HepG2 (cell line): ENCODE results near the gene SIRT5. TPM values are rescaled to one million over a fixed set of nuclear protein-coding genes. Genes with fewer than 3 reads are reported as not detected.

Experiments
- ATF5 ChIP-seq: sonication (generic); formaldehyde crosslinking; IDR thresholded peaks from 2 replicates; pipeline ENCODE4 v1.4.0; 2020; ENCODE audit warnings: mild to moderate bottlenecking, low read depth, missing genetic modification reagents
- CHCHD3 ChIP-seq: sonication (generic); formaldehyde crosslinking; IDR thresholded peaks from 2 replicates; pipeline ENCODE4 v1.8.0; 2022; ENCODE audit warnings: mild to moderate bottlenecking, missing genetic modification reagents, moderate library complexity
- FOSL2 ChIP-seq: sonication (generic); formaldehyde crosslinking; IDR thresholded peaks from 2 replicates; pipeline ENCODE4 v1.4.0; 2020; ENCODE audit warnings: missing genetic modification reagents
- IKZF4 ChIP-seq: sonication (generic); formaldehyde crosslinking; IDR thresholded peaks from 2 replicates; pipeline ENCODE4 v1.5.1; 2020; ENCODE audit warnings: borderline replicate concordance, mild to moderate bottlenecking, low read depth, missing genetic modification reagents; ENCODE audit errors: not compliant biosample characterization
- RFX1 ChIP-seq: fragments of 450-650 bp; IDR thresholded peaks from 2 replicates; pipeline ENCODE4 v1.6.1; 2017
- SRF ChIP-seq: IDR thresholded peaks from 2 replicates; pipeline ENCODE4 v1.6.1; 2011; ENCODE audit warnings: mild to moderate bottlenecking, low read depth, low read length, moderate library complexity
- THAP11 ChIP-seq: IDR thresholded peaks from 2 replicates; pipeline ENCODE4 v1.6.1; 2016; ENCODE audit warnings: missing biosample characterization, missing genetic modification reagents
- U2AF2 ChIP-seq: fragments of 200-400 bp; formaldehyde crosslinking; IDR thresholded peaks from 2 replicates; pipeline ENCODE4 v1.6.1; 2017; ENCODE audit warnings: low read depth, mild to moderate bottlenecking, low read length
- ZFYVE20 ChIP-seq: sonication (generic); formaldehyde crosslinking; IDR thresholded peaks from 2 replicates; pipeline ENCODE4 v1.8.0; 2023; ENCODE audit warnings: low read depth, mild to moderate bottlenecking, moderate library complexity, missing genetic modification reagents, borderline replicate concordance
- ZNF138 ChIP-seq: sonication (generic); formaldehyde crosslinking; IDR thresholded peaks from 2 replicates; pipeline ENCODE4 v1.5.0; 2020; ENCODE audit warnings: mild to moderate bottlenecking, low read depth, missing genetic modification reagents
- ZNF703 ChIP-seq: sonication (generic); formaldehyde crosslinking; IDR thresholded peaks from 2 replicates; pipeline ENCODE4 v1.5.1; 2020; ENCODE audit warnings: missing genetic modification reagents, mild to moderate bottlenecking, moderate library complexity, borderline replicate concordance
- ZNF773 ChIP-seq: sonication (generic); formaldehyde crosslinking; IDR thresholded peaks from 2 replicates; pipeline ENCODE4 v1.4.0; 2020; ENCODE audit warnings: missing genetic modification reagents, borderline replicate concordance
- ZNF879 ChIP-seq: sonication (generic); formaldehyde crosslinking; IDR thresholded peaks from 2 replicates; pipeline ENCODE4 v1.8.1; 2023; ENCODE audit warnings: missing genetic modification reagents
- ZSCAN22 ChIP-seq: sonication (generic); formaldehyde crosslinking; IDR thresholded peaks from 2 replicates; pipeline ENCODE4 v1.4.0; 2020; ENCODE audit warnings: mild to moderate bottlenecking, missing genetic modification reagents
- polyA plus RNA-seq, 8 experiments: library from polyadenylated mRNA; depleted of rRNA in 3 of 8; stranded (reverse) in 7 of 8; unstranded in 1 of 8; fragments of >200 nt; fragmentation: Illumina TruSeq in 4 of 8; extraction: Trizol in 4 of 8; gene quantifications; 2 replicates each; pipeline versions ENCODE4 v1.2.1 to v1.2.3, GENCODE V29; 2011 to 2016; ENCODE audit warnings: low read depth in 4 of 8, missing spikeins in 1 of 8, mixed read lengths in 1 of 8; ENCODE audit not compliant: insufficient read depth in 1 of 8
- total RNA-seq, 5 experiments: library from RNA; depleted of rRNA; stranded (reverse); fragments of >200 nt; fragmentation: Illumina TruSeq; extraction: Trizol; gene quantifications; 2 replicates each; pipeline ENCODE4 v1.2.3, GENCODE V29; 2016; ENCODE audit warnings: low read depth in 1 of 5
- TF ChIP-seq, protein P1 (sequence below): sonication (generic); formaldehyde crosslinking; IDR thresholded peaks from 2 replicates; pipeline ENCODE4 v1.5.0; 2020; ENCODE audit warnings: mild to moderate bottlenecking, missing genetic modification reagents
- TF ChIP-seq, protein P2 (sequence below): sonication (generic); formaldehyde crosslinking; IDR thresholded peaks from 2 replicates; pipeline ENCODE4 v1.8.0; 2022; ENCODE audit warnings: missing genetic modification reagents, low read depth, mild to moderate bottlenecking, borderline replicate concordance
- TF ChIP-seq, protein P3 (sequence below): sonication (generic); formaldehyde crosslinking; IDR thresholded peaks from 2 replicates; pipeline ENCODE4 v1.5.0; 2020; ENCODE audit warnings: mild to moderate bottlenecking, missing genetic modification reagents
- TF ChIP-seq, protein P4 (sequence below), 2 experiments: fragments of 450-650 bp in 1 of 2; sonication (generic) in 1 of 2; formaldehyde crosslinking; IDR thresholded peaks; 2 replicates each; pipeline versions ENCODE4 v1.5.0 to v1.8.0; 2020 to 2022; ENCODE audit warnings: mild to moderate bottlenecking in 1 of 2, missing genetic modification reagents in 1 of 2

Gene SIRT5
- total and polyA plus RNA-seq, 2 of the 13 experiments (the other 11 are each of a cell fraction or from before 2014, with no cell fraction given) = 14.1 to 16.6 TPM

GRCh38 chr6:13573669-13574110 is 711 bp upstream of the SIRT5 start (continued):
- TF ChIP-seq, protein P1, sequence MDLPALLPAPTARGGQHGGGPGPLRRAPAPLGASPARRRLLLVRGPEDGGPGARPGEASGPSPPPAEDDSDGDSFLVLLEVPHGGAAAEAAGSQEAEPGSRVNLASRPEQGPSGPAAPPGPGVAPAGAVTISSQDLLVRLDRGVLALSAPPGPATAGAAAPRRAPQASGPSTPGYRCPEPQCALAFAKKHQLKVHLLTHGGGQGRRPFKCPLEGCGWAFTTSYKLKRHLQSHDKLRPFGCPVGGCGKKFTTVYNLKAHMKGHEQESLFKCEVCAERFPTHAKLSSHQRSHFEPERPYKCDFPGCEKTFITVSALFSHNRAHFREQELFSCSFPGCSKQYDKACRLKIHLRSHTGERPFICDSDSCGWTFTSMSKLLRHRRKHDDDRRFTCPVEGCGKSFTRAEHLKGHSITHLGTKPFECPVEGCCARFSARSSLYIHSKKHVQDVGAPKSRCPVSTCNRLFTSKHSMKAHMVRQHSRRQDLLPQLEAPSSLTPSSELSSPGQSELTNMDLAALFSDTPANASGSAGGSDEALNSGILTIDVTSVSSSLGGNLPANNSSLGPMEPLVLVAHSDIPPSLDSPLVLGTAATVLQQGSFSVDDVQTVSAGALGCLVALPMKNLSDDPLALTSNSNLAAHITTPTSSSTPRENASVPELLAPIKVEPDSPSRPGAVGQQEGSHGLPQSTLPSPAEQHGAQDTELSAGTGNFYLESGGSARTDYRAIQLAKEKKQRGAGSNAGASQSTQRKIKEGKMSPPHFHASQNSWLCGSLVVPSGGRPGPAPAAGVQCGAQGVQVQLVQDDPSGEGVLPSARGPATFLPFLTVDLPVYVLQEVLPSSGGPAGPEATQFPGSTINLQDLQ (CRISPR knock-in tag) = no peak
- no peak for TF ChIP-seq CHCHD3 (CRISPR knock-in tag)
- no peak for TF ChIP-seq ZNF773 (CRISPR knock-in tag)
- TF ChIP-seq ZSCAN22 (CRISPR knock-in tag) = no peak
- TF ChIP-seq, protein P2, sequence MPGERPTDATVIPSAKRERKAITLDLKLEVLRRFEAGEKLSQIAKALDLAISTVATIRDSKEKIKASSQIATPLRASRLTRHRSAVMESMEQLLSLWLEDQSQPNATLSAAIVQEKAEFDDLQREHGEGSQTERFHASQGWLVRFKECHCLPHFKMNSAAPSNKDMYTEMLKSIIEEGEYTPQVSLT (CRISPR knock-in tag) = no peak
- no peak for TF ChIP-seq IKZF4 (CRISPR knock-in tag)
- TF ChIP-seq SRF = no peak
- TF ChIP-seq, protein P3, sequence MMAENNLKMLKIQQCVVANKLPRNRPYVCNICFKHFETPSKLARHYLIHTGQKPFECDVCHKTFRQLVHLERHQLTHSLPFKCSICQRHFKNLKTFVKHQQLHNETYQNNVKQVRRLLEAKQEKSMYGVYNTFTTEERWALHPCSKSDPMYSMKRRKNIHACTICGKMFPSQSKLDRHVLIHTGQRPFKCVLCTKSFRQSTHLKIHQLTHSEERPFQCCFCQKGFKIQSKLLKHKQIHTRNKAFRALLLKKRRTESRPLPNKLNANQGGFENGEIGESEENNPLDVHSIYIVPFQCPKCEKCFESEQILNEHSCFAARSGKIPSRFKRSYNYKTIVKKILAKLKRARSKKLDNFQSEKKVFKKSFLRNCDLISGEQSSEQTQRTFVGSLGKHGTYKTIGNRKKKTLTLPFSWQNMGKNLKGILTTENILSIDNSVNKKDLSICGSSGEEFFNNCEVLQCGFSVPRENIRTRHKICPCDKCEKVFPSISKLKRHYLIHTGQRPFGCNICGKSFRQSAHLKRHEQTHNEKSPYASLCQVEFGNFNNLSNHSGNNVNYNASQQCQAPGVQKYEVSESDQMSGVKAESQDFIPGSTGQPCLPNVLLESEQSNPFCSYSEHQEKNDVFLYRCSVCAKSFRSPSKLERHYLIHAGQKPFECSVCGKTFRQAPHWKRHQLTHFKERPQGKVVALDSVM = no peak
- peak; percentile 40; the same call in 1 of the 2 replicates for TF ChIP-seq FOSL2 (CRISPR knock-in tag)
- no peak for TF ChIP-seq ATF5 (CRISPR knock-in tag)
- no peak for TF ChIP-seq ZNF138 (CRISPR knock-in tag)
- no peak for TF ChIP-seq THAP11 (CRISPR knock-in tag)
- no peak for TF ChIP-seq ZNF879
- TF ChIP-seq, protein P4, sequence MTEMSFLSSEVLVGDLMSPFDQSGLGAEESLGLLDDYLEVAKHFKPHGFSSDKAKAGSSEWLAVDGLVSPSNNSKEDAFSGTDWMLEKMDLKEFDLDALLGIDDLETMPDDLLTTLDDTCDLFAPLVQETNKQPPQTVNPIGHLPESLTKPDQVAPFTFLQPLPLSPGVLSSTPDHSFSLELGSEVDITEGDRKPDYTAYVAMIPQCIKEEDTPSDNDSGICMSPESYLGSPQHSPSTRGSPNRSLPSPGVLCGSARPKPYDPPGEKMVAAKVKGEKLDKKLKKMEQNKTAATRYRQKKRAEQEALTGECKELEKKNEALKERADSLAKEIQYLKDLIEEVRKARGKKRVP (CRISPR knock-in tag; IDR thresholded peaks at IDR 0.05) = 0 out of 4 replicates have a peak, but pooled peaks of 1 of the 2 experiments have one; percentile 6
- no peak; the same call in 1 of the 2 replicates for TF ChIP-seq ZNF703
- no peak for TF ChIP-seq RFX1
- no peak for TF ChIP-seq U2AF2
- TF ChIP-seq ZFYVE20 (CRISPR knock-in tag) = no peak
